Activated CD4-positive, alpha-beta T cell treated with anti-CD3 and anti-CD28 coated beads, Interleukin-2, amount 10 ng/mL, durations not matched to agents 7 days and 5 days (primary cell): ENCODE measurements around the gene NOC4L. TPM values are rescaled to one million over a fixed set of nuclear protein-coding genes. Genes with fewer than 3 reads are reported as not detected.
"Not testable (repeated sequence)": the region's sequence is repeated elsewhere in the genome, so short reads cannot be mapped to it uniquely, and the experiment has no call there.

ENCODE experiments used
- CTCF ChIA-PET: fragments of 350-600 bp; sonication (Branson Sonifier 250); formaldehyde crosslinking; loops from one replicate; lab custom pipeline; 2021; ENCODE audit warnings: antibody characterized with exemption; lab: Charles Lee
- POLR2A ChIA-PET: fragments of 350-600 bp; sonication (Branson Sonifier 250); formaldehyde crosslinking; loops from one replicate; lab custom pipeline; 2021; ENCODE audit warnings: antibody characterized with exemption; lab: Charles Lee
- DNase-seq: peaks from one replicate; pipeline ENCODE4 v3.0.0-alpha.2; 2020
- H3K27ac Mint-ChIP-seq: one replicate; pipeline ENCODE4 v1.8.0; 2021; ENCODE audit warnings: mild to moderate bottlenecking, moderate library complexity, mixed read lengths
- H3K27me3 Mint-ChIP-seq: one replicate; pipeline ENCODE4 v1.8.0; 2021; ENCODE audit warnings: mixed read lengths
- H3K36me3 Mint-ChIP-seq: one replicate; pipeline ENCODE4 v1.8.0; 2021; ENCODE audit warnings: low read depth, mixed read lengths
- H3K4me1 Mint-ChIP-seq: one replicate; pipeline ENCODE4 v1.8.0; 2021; ENCODE audit warnings: mixed read lengths
- H3K4me3 Mint-ChIP-seq: one replicate; pipeline ENCODE4 v1.8.0; 2021; ENCODE audit warnings: mild to moderate bottlenecking, moderate library complexity, mixed read lengths
- H3K9me3 Mint-ChIP-seq: one replicate; pipeline ENCODE4 v1.8.0; 2021; ENCODE audit warnings: mixed read lengths
- total RNA-seq, 2 experiments: library from RNA; stranded (reverse); gene quantifications; one replicate each; pipeline ENCODE4 v1.2.3, GENCODE V29; 2021

NOC4L gene
- total RNA-seq = 10 to 100 TPM; 28.9 to 32.4 TPM

- ChIA-PET CTCF (interaction anchor here (0.7 kb wide), 1 partner anchor 9 kb away, joined by 3 read pairs; no protein-coding TSS in a partner anchor), POLR2A (no interaction called here)
- DNase-seq = peak; percentile 94
- peaks cover 10% of the 10 kb centered on the region for H3K36me3 Mint-ChIP-seq
- peak within 1 kb of the TSS; percentile 95 for H3K27ac Mint-ChIP-seq
- peaks cover 33% of the 10 kb centered on the region for H3K4me1 Mint-ChIP-seq
- H3K4me3 Mint-ChIP-seq = peak within 1 kb of the TSS; percentile 93
- H3K27me3 Mint-ChIP-seq = no peaks in the 10 kb centered on the region
- no peaks in the 10 kb centered on the region for H3K9me3 Mint-ChIP-seq
Measured at GRCh38 chr12:132144115-132144809, at the start of gene NOC4L, which contains the start of gene DDX51. TSS of gene NOC4L (plus strand) at chr12:132144457. CDS start at chr12:132144489, 32 bp downstream. TSS of gene DDX51 (minus strand) at chr12:132144319. CDS start at chr12:132144296, 23 bp downstream.

GRCh38 chr12:132095520-132096409, 48.5 kb upstream of the NOC4L start:
- Mint-ChIP-seq H3K4me3 (no peak overlapping the region), H3K36me3 (peaks cover 31% of the 10 kb centered on the region), H3K27ac (peak overlapping the region; percentile 88), H3K27me3 (no peaks in the 10 kb centered on the region), H3K4me1 (peaks cover 13% of the 10 kb centered on the region), H3K9me3 (peaks cover 10% of the 10 kb centered on the region)
- DNase-seq = no peak
- POLR2A ChIA-PET = no interaction called here
- CTCF ChIA-PET = interaction anchor here (0.6 kb wide), 1 partner anchor 81 kb away, joined by 3 read pairs; no protein-coding TSS in a partner anchor

GRCh38 chr12:132099739-132100138, 44.5 kb upstream of the NOC4L start:
- ChIA-PET POLR2A (no interaction called here), CTCF (no interaction called here)
- H3K9me3 Mint-ChIP-seq = peaks cover 10% of the 10 kb centered on the region

GRCh38 chr12:132100306-132101065, 43.8 kb upstream of the NOC4L start:
- Mint-ChIP-seq H3K4me1 (peaks cover 7% of the 10 kb centered on the region), H3K9me3 (peaks cover 9% of the 10 kb centered on the region), H3K27ac (no peak overlapping the region), H3K36me3 (peaks cover 22% of the 10 kb centered on the region), H3K27me3 (no peaks in the 10 kb centered on the region), H3K4me3 (no peak overlapping the region)
- no peak for DNase-seq
- POLR2A ChIA-PET = no interaction called here
- CTCF ChIA-PET = interaction anchor here (0.9 kb wide), 1 partner anchor 10 kb away, joined by 3 read pairs; no protein-coding TSS in a partner anchor

More at GRCh38 chr12:132099739-132100138, 44.5 kb upstream of the NOC4L start:
- Mint-ChIP-seq H3K4me1 (peaks cover 9% of the 10 kb centered on the region), H3K4me3 (no peak overlapping the region), H3K36me3 (peaks cover 24% of the 10 kb centered on the region), H3K27ac (no peak overlapping the region), H3K27me3 (no peaks in the 10 kb centered on the region)
- no peak for DNase-seq

- Mint-ChIP-seq H3K9me3 (no peaks in the 10 kb centered on the region), H3K36me3 (peaks cover 6% of the 10 kb centered on the region)
- CTCF ChIA-PET = interaction anchor here (1.5 kb wide), 1 partner anchor 51 kb away, joined by 4 read pairs; no protein-coding TSS in a partner anchor
Measured at GRCh38 chr12:132102297-132102696, 42.0 kb upstream of the NOC4L start.

GRCh38 chr12:132103072-132103471, 41.2 kb upstream of the NOC4L start:
- POLR2A ChIA-PET, H3K4me1 Mint-ChIP-seq, H3K36me3 Mint-ChIP-seq, H3K4me3 Mint-ChIP-seq, DNase-seq, H3K27me3 Mint-ChIP-seq, H3K27ac Mint-ChIP-seq, H3K9me3 Mint-ChIP-seq: not testable (repeated sequence)
- CTCF ChIA-PET = interaction anchor here (1.5 kb wide), 1 partner anchor 50 kb away, joined by 4 read pairs; no protein-coding TSS in a partner anchor

More at GRCh38 chr12:132102297-132102696, 42.0 kb upstream of the NOC4L start:
- Mint-ChIP-seq H3K27ac (no peak overlapping the region), H3K27me3 (no peaks in the 10 kb centered on the region), H3K4me3 (no peak overlapping the region), H3K4me1 (no peaks in the 10 kb centered on the region)
- POLR2A ChIA-PET = no interaction called here
- no peak for DNase-seq

- DNase-seq = no peak
- ChIA-PET POLR2A (no interaction called here), CTCF (interaction anchor here (1.5 kb wide), 1 partner anchor 50 kb away, joined by 4 read pairs; no protein-coding TSS in a partner anchor)
Measured at GRCh38 chr12:132103542-132104308, 40.5 kb upstream of the NOC4L start.

GRCh38 chr12:132105467-132105866, 38.8 kb upstream of the NOC4L start:
- H3K9me3 Mint-ChIP-seq = no peaks in the 10 kb centered on the region
- H3K4me1 Mint-ChIP-seq = no peaks in the 10 kb centered on the region
- no peaks in the 10 kb centered on the region for H3K27me3 Mint-ChIP-seq
- ChIA-PET CTCF (no interaction called here), POLR2A (no interaction called here)
- no peak overlapping the region for H3K4me3 Mint-ChIP-seq
- H3K27ac Mint-ChIP-seq = no peak overlapping the region
- no peak for DNase-seq
- peaks cover 5% of the 10 kb centered on the region for H3K36me3 Mint-ChIP-seq

More at GRCh38 chr12:132103542-132104308, 40.5 kb upstream of the NOC4L start:
- Mint-ChIP-seq H3K4me1 (no peaks in the 10 kb centered on the region), H3K27me3 (no peaks in the 10 kb centered on the region), H3K27ac (no peak overlapping the region), H3K9me3 (no peaks in the 10 kb centered on the region), H3K4me3 (no peak overlapping the region), H3K36me3 (peaks cover 3% of the 10 kb centered on the region)

GRCh38 chr12:132106921-132107320, 37.3 kb upstream of the NOC4L start:
- no peaks in the 10 kb centered on the region for H3K27me3 Mint-ChIP-seq
- ChIA-PET CTCF (interaction anchor here (0.9 kb wide), 1 partner anchor 12 kb away, joined by 3 read pairs; no protein-coding TSS in a partner anchor), POLR2A (no interaction called here)
- H3K36me3 Mint-ChIP-seq = peaks cover 5% of the 10 kb centered on the region
- DNase-seq = no peak
- no peaks in the 10 kb centered on the region for H3K4me1 Mint-ChIP-seq
- no peaks in the 10 kb centered on the region for H3K9me3 Mint-ChIP-seq
- no peak overlapping the region for H3K4me3 Mint-ChIP-seq
- H3K27ac Mint-ChIP-seq = no peak overlapping the region

- Mint-ChIP-seq H3K9me3 (no peaks in the 10 kb centered on the region), H3K27me3 (no peaks in the 10 kb centered on the region), H3K36me3 (peaks cover 5% of the 10 kb centered on the region), H3K27ac (no peak overlapping the region), H3K4me3 (no peak overlapping the region), H3K4me1 (no peaks in the 10 kb centered on the region)
- CTCF ChIA-PET = no interaction called here
- no peak for DNase-seq
- POLR2A ChIA-PET = no interaction called here
Measured at GRCh38 chr12:132108211-132108832, 35.9 kb upstream of the NOC4L start.

GRCh38 chr12:132109741-132110140, 34.5 kb upstream of the NOC4L start:
- H3K27ac Mint-ChIP-seq = peak overlapping the region; percentile 57
- H3K27me3 Mint-ChIP-seq = no peaks in the 10 kb centered on the region
- ChIA-PET POLR2A (no interaction called here), CTCF (no interaction called here)
- no peaks in the 10 kb centered on the region for H3K4me1 Mint-ChIP-seq
- H3K4me3 Mint-ChIP-seq = no peak overlapping the region
- peaks cover 5% of the 10 kb centered on the region for H3K36me3 Mint-ChIP-seq
- H3K9me3 Mint-ChIP-seq = no peaks in the 10 kb centered on the region
- no peak for DNase-seq
